Measurements from ENCODE around the gene PRR11.
A peak's percentile ranks its signal among the peaks of the same experiment; 100 is the strongest.
"Not testable (repeated sequence)": the region's sequence is repeated elsewhere in the genome, so short reads cannot be mapped to it uniquely, and the experiment has no call there.

The PRR11 gene

DNA sequence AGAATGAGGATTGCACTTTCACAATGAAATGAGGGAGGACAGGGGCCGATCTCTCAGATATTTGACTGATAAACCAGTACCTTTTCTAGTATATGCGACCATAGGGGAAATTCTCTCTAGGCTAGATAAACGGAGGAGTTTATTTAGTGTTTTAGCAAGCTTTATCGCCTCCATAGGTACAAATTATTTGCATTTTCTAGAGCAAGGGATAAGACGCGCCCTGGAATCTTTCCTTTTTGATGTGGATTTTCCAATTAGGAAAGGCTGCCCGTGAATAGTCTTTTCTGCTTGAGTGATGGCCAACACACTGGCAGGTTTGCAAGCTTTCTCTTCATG is 64.4 kb downstream of the PRR11 start:
- no peak for DNase-seq (ENCODE audit: low spot score)

DNA sequence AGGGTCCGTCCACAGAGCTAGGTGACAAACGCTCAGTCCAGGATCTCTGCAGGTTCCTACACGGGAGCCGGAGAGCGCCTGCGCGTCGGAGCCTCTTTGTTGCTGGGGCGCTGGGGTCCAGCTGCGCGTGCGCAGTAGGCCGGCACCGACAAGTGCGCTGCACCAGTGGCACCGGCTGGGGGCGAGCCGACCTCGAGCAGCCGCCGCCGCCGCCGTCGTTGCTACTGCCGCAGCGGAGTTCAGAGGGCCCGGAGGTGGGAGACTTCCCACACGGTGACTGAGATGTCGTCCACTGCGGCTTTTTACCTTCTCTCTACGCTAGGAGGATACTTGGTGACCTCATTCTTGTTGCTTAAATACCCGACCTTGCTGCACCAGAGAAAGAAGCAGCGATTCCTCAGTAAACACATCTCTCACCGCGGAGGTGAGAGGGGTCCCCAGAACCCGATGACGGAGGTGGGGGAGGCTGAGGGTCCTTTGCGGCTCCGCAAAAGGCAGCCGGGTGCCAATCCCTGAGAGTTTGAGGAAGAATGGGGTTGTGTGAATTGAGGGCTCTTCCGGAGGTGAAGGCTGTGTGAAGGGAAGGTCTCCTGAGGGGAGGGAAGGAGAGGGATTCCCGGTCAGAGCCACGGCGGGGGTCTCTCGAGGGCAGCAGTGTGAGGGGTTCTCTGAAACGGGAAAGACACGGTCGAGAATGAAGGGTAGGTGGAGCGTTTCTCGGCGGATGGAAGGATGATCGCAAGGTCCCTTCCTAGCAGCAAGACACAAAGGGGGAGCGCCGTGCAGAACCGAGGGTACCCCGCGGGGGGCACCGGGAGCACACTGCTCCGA is 65.0 kb downstream of the PRR11 start, which contains the start of gene GDPD1:
Gene GDPD1, plus strand, starts transcription at position 184 of the 831 bp plus-strand sequence. Its CDS starts 99 bp downstream, at position 283.
- peak; percentile 96 for DNase-seq (ENCODE audit: low spot score)

DNA sequence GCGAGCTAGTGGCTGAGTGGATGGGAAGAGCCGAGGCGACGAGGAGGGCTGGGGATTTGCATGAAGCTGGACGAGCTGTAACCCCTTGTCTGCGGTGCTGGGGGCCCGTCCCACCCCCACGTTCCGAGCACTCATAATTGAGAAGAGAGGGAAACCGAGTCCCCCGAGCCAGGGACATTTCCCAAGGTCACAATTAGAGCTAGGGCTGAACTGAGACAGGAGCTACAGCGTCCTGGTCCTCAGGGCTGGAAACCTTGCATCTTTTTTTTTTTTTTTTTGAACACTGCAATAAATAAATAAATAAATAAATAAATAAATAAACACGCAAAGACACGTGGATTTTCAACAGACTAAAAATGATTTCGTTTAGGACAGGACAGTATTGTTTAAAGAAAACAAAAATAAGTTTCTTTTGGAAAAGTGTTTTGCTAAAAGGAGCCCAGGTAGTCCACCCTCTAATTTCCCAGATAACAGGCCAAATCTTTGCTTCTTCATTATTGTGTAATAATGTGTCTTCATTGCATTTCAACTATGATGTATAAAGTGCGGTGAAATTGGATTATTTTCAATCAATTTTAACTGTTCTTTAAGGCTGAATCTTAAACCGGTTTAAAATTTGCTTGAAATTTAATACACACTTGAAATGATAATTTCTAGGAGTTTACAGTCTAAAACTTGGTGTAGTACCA is 65.8 kb downstream of the PRR11 start:
- peak; percentile 70 for DNase-seq (ENCODE audit: low spot score)

DNA sequence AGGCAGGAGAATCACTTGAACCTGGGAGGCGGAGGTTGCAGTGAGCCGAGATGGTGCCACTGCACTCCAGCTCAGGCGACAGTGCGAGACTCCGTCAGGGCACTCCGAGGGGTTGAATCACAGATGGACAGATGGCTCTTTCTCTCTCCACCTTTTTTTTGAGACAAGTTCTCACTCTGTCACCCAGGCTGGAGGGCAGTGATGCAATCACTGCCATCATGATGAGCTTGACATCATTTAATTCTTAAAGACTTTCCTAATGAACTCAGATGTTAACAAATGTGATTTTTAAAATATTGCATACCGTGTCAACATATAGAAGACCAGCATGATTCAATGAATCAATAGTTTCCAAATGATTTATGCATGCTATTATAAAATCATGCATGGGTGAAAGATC is 68.3 kb downstream of the PRR11 start:
- DNase-seq (ENCODE audit: low spot score), result no peak

DNA sequence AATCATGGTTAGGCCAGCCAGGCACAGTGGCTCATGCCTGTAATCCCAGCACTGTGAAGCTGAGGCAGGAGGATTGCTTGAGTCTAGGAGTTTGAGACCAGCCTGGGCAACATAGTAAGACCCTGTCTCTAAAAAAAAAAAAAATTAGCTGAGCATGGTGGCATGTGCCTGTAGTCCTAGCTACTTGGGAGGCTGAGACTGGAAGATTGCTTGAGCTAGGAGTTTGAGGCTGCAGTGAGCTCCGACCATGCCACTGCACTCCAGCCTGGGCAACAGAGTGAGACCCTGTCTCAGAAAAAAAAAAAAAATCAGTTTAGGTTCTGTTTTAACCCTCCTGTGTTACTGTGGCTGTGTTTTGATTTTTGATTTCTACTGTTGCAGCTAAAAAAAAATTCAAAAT is 73.0 kb downstream of the PRR11 start:
- not testable (repeated sequence) for DNase-seq (ENCODE audit: low spot score)

DNA sequence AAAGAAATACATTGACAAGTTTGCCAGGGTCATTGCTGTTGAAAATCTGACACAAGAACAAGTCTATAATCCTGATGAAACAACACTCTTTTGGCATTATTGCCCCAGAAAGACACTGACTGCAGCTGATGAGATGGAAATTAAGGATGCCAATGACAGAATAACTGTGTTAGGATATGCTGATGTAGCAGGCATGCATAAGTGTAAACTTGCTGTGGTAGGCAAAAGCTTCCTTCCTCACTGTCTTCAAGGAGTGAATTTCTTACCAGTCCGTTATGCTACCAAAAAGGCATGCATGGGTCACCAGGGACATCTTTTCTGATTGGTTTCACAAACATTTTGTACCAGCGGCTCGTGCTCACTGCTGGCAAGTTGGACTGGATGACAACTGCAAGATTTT is 75.2 kb downstream of the PRR11 start:
- no peak for DNase-seq (ENCODE audit: low spot score)

DNA sequence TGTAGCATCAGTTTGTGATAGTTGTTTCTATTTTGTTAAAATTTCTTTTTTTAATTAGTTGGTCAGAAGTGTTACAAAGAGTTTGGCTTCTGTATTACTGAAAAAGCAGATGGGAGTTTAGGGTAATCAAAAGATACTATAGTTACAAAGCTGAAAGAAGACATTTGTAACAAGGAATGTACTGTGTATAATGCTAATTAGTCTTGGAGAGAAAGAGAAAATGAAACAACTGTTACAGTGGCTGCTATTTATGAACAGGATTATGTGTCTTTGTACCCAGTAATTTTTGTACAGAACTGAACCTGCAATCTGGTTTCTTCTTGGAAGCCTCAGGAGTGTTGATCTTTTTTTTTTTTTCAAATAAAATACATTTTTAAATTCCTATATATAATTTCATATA is 79.1 kb downstream of the PRR11 start:
- no peak for DNase-seq (ENCODE audit: low spot score)

DNA sequence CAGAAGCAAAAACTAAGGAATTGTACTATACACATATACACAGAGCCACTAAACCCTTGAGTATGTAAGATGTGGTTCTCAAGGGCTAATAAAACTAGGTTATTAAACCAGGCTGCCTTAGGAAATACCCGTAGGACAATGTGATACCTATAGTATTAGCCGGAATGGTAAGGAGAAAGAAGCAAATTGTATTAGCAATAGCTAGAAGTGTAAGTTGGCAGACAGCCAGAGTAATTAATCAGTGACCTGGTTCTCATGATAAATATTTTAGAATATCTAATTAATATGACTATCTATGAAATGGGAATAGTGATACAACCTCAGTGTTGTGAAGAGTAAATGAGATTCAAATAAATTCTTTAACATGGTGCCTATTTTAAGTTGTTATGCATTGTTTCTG is 83.4 kb downstream of the PRR11 start:
- no peak for DNase-seq (ENCODE audit: low spot score)

DNA sequence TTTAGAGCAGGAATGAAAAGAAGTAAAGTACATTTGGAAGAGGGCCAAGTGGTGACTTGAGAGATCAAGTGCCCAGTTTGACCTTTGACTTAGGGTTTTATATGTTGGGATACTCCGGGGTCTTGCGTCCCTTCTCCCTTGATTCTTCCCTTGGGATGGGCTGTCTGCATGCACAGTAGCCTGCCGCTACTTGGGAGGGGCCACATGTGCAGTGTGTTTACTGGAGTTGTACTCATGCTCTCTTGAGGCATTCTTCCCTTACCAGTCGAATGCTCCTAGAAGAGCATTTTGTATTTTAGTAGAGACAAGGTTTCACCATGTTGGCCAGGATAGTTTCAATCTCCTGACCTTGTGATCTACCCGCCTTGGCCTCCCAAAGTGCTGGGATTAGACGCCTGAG is 88.5 kb downstream of the PRR11 start:
- DNase-seq (ENCODE audit: low spot score), result no peak
